Measurements from ENCODE around the gene ZNF423.

DNA sequence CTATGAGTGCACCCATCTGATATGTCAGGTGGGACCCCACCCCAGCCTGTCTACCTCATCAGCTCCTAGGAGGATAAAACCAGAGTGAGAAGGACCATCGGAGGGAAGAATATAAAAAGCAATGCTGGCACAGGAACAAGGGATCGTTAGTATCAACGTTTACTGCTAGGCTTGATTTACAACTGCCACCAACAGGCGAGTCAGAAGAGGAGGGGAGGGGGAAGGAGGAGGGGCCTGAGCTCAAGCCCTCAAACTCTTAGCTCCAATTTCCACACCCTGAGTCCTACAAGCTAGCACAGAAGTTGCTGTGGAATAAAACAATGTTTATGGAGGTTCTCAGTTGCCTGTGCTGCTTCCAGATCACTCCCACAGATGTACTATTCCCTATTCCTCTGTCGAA is 247.8 kb downstream of the ZNF423 start:
- no peak for TF ChIP-seq POLR2A (IDR thresholded peaks at IDR 0.05; ENCODE audit: low read depth, low read length)
- no peak for TF ChIP-seq PAX5 (IDR thresholded peaks at IDR 0.05; ENCODE audit: insufficient read depth, low read length, severe bottlenecking)

Measured in GM12891 (cell line).